ENCODE results near the gene SLMAP. TPM values are rescaled to one million over a fixed set of nuclear protein-coding genes. Genes with fewer than 3 reads are reported as not detected.

Gene SLMAP
- total RNA-seq, 1 donor from 2014 or later = 60.3 TPM

- H3K27me3 Mint-ChIP-seq (ENCODE audit: insufficient read depth) = no peaks in the 10 kb centered on the region
- H3K36me3 Mint-ChIP-seq (ENCODE audit: low read depth) = peaks cover 5% of the 10 kb centered on the region
- no peak overlapping the region for H3K4me3 Mint-ChIP-seq
- no peak for DNase-seq (ENCODE audit: low spot score)
- H3K4me1 Mint-ChIP-seq (ENCODE audit: low read depth) = no peaks in the 10 kb centered on the region
- intact Hi-C loops (cut with micrococcal nuclease) = no loop called here
- H3K27ac Mint-ChIP-seq = no peak overlapping the region
- no peaks in the 10 kb centered on the region for H3K9me3 Mint-ChIP-seq
Measured at GRCh38 chr3:57826952-57827723, 71.0 kb downstream of the SLMAP start.

DNA sequence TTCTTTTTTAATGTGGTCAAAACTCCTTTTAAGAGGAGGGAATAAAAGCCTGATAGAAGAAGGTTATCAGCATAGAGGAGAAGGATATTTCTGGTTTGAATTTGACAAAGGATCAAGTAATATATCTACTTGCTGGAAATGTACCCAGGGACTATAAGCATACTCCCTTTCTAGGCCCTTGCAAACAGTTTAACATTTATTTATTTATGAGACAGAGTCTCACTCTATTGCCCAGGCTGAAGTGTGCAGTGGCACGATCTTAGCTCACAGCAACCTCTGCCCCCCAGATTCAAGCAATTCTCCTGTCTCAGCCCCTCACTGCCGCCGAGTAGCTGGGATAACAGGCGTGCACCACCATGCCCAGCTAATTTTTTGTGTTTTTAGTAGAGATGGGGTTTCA, 71.6 kb downstream of the SLMAP start:
- Mint-ChIP-seq H3K27me3 (ENCODE audit: insufficient read depth) (no peaks in the 10 kb centered on the region), H3K9me3 (no peaks in the 10 kb centered on the region), H3K4me3 (no peak overlapping the region), H3K36me3 (ENCODE audit: low read depth) (peaks cover 10% of the 10 kb centered on the region), H3K27ac (no peak overlapping the region), H3K4me1 (ENCODE audit: low read depth) (no peaks in the 10 kb centered on the region)
- DNase-seq (ENCODE audit: low spot score) = no peak
- intact Hi-C loops (cut with micrococcal nuclease) = no loop called here

DNA sequence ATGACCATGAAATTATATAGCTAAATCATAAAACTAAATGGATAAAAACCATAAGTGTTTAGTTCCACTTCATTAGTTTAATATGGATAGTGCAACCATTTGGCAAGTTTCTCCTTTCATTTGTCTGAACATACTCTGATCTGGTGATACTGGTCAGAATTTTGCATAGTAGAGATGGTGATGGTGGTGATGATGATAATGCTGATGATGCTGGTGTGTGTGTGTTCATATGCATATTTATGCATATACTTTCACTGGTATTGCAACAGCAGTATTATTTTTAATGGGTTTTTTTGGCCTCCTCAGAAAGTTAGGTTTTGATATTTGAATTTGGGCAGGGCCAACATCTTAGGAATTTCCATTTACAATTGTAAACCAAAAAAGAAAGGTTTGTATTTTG, 76.4 kb downstream of the SLMAP start:
- H3K4me1 Mint-ChIP-seq (ENCODE audit: low read depth) = no peaks in the 10 kb centered on the region
- no peak for DNase-seq (ENCODE audit: low spot score)
- no peak overlapping the region for H3K27ac Mint-ChIP-seq
- no peak overlapping the region for H3K4me3 Mint-ChIP-seq
- H3K36me3 Mint-ChIP-seq (ENCODE audit: low read depth) = peaks cover 11% of the 10 kb centered on the region
- no peaks in the 10 kb centered on the region for H3K9me3 Mint-ChIP-seq
- intact Hi-C loops (cut with micrococcal nuclease) = no loop called here
- H3K27me3 Mint-ChIP-seq (ENCODE audit: insufficient read depth) = no peaks in the 10 kb centered on the region

GRCh38 chr3:57832900-57833313, 76.8 kb downstream of the SLMAP start:
- no peaks in the 10 kb centered on the region for H3K4me1 Mint-ChIP-seq (ENCODE audit: low read depth)
- H3K4me3 Mint-ChIP-seq = no peak overlapping the region
- no peak for DNase-seq (ENCODE audit: low spot score)
- no peaks in the 10 kb centered on the region for H3K27me3 Mint-ChIP-seq (ENCODE audit: insufficient read depth)
- H3K36me3 Mint-ChIP-seq (ENCODE audit: low read depth) = peaks cover 11% of the 10 kb centered on the region
- intact Hi-C loops (cut with micrococcal nuclease) = no loop called here
- H3K27ac Mint-ChIP-seq = no peak overlapping the region
- H3K9me3 Mint-ChIP-seq = no peaks in the 10 kb centered on the region

GRCh38 chr3:57833763-57834162, 77.7 kb downstream of the SLMAP start:
- H3K27me3 Mint-ChIP-seq (ENCODE audit: insufficient read depth) = no peaks in the 10 kb centered on the region
- intact Hi-C loops (cut with micrococcal nuclease) = no loop called here
- DNase-seq (ENCODE audit: low spot score) = no peak
- no peak overlapping the region for H3K4me3 Mint-ChIP-seq
- H3K27ac Mint-ChIP-seq = no peak overlapping the region
- no peaks in the 10 kb centered on the region for H3K9me3 Mint-ChIP-seq
- H3K36me3 Mint-ChIP-seq (ENCODE audit: low read depth) = peaks cover 19% of the 10 kb centered on the region
- H3K4me1 Mint-ChIP-seq (ENCODE audit: low read depth) = no peaks in the 10 kb centered on the region

DNA sequence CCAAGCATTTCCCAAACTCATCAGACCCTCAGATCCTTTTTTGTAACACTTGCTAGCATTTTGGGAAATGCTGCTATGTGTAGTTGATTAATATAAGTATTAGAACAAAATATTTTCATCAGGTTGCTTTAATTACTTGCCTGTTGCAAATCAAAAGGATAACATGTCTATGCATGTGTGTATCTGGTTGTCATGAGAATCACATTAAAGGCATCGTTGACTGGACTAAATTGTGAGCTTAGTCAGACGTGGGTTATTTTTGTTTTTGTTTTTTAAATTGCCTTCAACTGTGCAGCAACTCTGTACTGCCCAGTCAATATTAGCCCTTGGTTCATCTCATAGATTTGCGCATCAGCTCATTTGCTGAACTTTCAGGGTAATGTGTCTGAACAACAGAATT, 81.6 kb downstream of the SLMAP start:
- no peak overlapping the region for H3K27ac Mint-ChIP-seq
- H3K36me3 Mint-ChIP-seq (ENCODE audit: low read depth) = peaks cover 10% of the 10 kb centered on the region
- H3K4me1 Mint-ChIP-seq (ENCODE audit: low read depth) = peaks cover 6% of the 10 kb centered on the region
- DNase-seq (ENCODE audit: low spot score) = no peak
- no peak overlapping the region for H3K4me3 Mint-ChIP-seq
- H3K9me3 Mint-ChIP-seq = no peaks in the 10 kb centered on the region
- intact Hi-C loops (cut with micrococcal nuclease) = no loop called here
- no peaks in the 10 kb centered on the region for H3K27me3 Mint-ChIP-seq (ENCODE audit: insufficient read depth)

- H3K9me3 Mint-ChIP-seq = no peaks in the 10 kb centered on the region
- no peak for DNase-seq (ENCODE audit: low spot score)
- peaks cover 6% of the 10 kb centered on the region for H3K4me1 Mint-ChIP-seq (ENCODE audit: low read depth)
- H3K27me3 Mint-ChIP-seq (ENCODE audit: insufficient read depth) = no peaks in the 10 kb centered on the region
- H3K4me3 Mint-ChIP-seq = no peak overlapping the region
- H3K27ac Mint-ChIP-seq = no peak overlapping the region
- intact Hi-C loops (cut with micrococcal nuclease) = no loop called here
- peaks cover 7% of the 10 kb centered on the region for H3K36me3 Mint-ChIP-seq (ENCODE audit: low read depth)
Measured at GRCh38 chr3:57838627-57839026, 82.5 kb downstream of the SLMAP start.

DNA sequence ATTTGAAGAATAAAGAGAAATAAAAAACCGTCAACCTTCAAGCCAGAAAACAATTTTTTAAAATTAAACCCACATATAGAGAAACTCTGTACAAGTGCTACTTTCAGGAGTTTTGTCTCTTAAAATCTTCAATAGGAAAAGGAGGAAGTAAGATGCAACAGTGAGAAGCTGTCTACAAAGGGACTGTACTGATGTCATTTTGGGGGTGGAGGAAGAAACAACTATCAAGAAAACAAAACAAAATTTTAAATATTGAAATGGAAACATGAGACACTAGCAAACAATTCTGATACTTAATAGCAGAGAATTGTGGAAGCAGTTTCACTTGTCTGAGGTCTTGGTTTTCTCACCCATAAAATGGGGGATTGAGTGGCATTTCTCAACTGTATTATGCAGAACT, 84.4 kb downstream of the SLMAP start:
- DNase-seq (ENCODE audit: low spot score) = no peak
- Mint-ChIP-seq H3K4me3 (no peak overlapping the region), H3K4me1 (ENCODE audit: low read depth) (peaks cover 6% of the 10 kb centered on the region), H3K9me3 (no peaks in the 10 kb centered on the region), H3K36me3 (ENCODE audit: low read depth) (peaks cover 7% of the 10 kb centered on the region), H3K27me3 (ENCODE audit: insufficient read depth) (no peaks in the 10 kb centered on the region), H3K27ac (no peak overlapping the region)
- intact Hi-C loops (cut with micrococcal nuclease) = no loop called here

- H3K27ac Mint-ChIP-seq = no peak overlapping the region
- DNase-seq (ENCODE audit: low spot score) = no peak
- H3K4me3 Mint-ChIP-seq = no peak overlapping the region
- peaks cover 7% of the 10 kb centered on the region for H3K36me3 Mint-ChIP-seq (ENCODE audit: low read depth)
- peaks cover 6% of the 10 kb centered on the region for H3K4me1 Mint-ChIP-seq (ENCODE audit: low read depth)
- intact Hi-C loops (cut with micrococcal nuclease) = no loop called here
- H3K27me3 Mint-ChIP-seq (ENCODE audit: insufficient read depth) = no peaks in the 10 kb centered on the region
- no peaks in the 10 kb centered on the region for H3K9me3 Mint-ChIP-seq
Measured at GRCh38 chr3:57841818-57842217, 85.7 kb downstream of the SLMAP start.

DNA sequence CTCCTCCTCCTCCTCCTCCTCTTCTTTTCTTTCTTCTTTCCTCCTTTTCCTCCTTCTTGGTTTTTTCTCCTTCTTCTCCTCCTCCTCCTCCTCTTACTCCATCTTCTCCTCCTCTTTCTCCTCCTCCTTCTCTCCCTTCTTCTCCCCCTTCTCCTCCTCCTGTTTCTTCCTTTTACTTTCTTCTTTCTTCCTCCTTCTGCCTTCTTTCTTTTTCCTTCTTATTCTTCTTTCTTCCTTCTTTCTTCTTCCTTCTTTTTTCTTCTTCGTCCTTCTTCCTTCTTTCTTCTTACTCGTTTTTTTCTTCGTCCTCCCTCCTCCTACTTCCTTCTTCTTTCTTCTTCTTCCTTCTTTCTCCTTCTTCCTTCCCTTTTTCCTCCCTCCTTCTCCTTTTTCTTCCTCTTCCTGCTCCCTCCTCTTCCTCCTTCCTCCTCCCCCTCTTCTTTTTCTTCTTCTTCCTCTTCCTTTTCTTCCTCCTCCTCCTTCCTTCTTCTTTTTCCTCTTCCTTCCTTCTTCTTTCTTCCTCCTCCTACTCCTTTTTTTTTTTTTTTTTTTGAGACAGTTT, 92.1 kb downstream of the SLMAP start:
- Mint-ChIP-seq H3K9me3 (no peaks in the 10 kb centered on the region), H3K36me3 (ENCODE audit: low read depth) (peaks cover 1% of the 10 kb centered on the region), H3K4me3 (no peak overlapping the region), H3K4me1 (ENCODE audit: low read depth) (no peaks in the 10 kb centered on the region), H3K27ac (no peak overlapping the region), H3K27me3 (ENCODE audit: insufficient read depth) (no peaks in the 10 kb centered on the region)
- intact Hi-C loops (cut with micrococcal nuclease) = no loop called here
- no peak for DNase-seq (ENCODE audit: low spot score)

DNA sequence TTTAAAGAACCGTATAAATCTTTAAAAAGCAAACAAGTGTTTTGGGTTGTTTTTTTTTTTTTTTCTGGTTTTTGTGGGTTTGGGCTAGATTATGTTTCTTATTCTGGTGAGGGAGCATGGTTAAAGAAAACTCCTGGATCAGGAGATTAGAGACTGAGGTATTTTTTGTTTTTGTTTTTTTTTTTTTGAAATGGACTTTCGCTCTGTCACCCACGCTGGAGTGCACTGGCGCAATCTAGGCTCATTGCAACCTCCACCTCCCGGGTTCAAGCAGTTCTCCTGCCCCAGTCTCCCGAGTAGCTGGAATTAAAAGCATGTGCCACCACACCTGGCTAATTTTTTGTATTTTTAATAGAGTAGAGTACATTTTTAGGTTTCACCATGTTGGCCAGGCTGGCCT, 95.2 kb downstream of the SLMAP start:
- no peaks in the 10 kb centered on the region for H3K27me3 Mint-ChIP-seq (ENCODE audit: insufficient read depth)
- peaks cover 1% of the 10 kb centered on the region for H3K36me3 Mint-ChIP-seq (ENCODE audit: low read depth)
- intact Hi-C loops (cut with micrococcal nuclease) = loop anchor here (5.0 kb wide), 1 partner anchor 254 kb away; the partner anchor contains the start of gene ARF4
- H3K27ac Mint-ChIP-seq = no peak overlapping the region
- no peaks in the 10 kb centered on the region for H3K4me1 Mint-ChIP-seq (ENCODE audit: low read depth)
- no peaks in the 10 kb centered on the region for H3K9me3 Mint-ChIP-seq
- DNase-seq (ENCODE audit: low spot score) = no peak
- H3K4me3 Mint-ChIP-seq = no peak overlapping the region

DNA sequence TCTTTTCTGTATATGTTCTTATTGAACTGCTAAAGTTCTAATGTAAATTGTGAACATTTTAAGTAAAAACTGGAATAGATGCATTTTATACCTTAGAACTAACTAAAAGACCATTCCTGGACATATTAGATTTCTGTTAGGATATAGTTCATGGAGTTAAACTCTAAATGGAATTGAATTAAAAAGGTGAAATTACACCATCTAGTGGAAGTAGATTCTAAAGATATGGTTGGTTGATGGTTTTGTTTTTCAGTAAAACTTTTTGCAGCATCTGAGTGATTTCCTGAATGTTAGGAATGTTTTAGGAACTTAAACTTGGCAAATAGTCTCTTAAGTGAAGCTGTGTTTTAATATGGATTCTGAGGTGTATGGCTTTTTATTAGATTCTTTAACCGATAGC, 96.8 kb downstream of the SLMAP start:
- Mint-ChIP-seq H3K27ac (no peak overlapping the region), H3K36me3 (ENCODE audit: low read depth) (peaks cover 1% of the 10 kb centered on the region), H3K9me3 (no peaks in the 10 kb centered on the region), H3K4me3 (no peak overlapping the region), H3K27me3 (ENCODE audit: insufficient read depth) (no peaks in the 10 kb centered on the region), H3K4me1 (ENCODE audit: low read depth) (no peaks in the 10 kb centered on the region)
- DNase-seq (ENCODE audit: low spot score) = no peak
- intact Hi-C loops (cut with micrococcal nuclease) = loop anchor here (5.0 kb wide), 1 partner anchor 256 kb away; the partner anchor contains the start of gene ARF4

DNA sequence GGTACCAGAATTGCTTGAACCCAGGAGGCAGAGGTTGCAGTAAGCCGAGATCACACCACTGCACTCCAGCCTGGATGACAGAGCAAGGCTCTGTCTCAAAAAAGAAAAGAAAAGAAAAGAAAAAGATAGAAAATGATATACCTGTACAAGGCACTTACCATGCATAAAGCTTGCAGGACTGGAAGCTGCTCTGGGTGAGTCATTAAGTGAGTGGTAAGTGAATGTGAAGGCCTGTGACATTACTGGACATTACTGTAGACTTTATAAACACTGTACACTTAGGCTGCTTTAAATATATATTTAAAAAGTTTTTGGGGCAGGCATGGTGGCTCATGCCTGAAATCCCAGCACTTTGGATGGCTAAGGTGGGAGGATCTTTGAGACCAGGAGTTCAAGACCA, 99.2 kb downstream of the SLMAP start:
- H3K27ac Mint-ChIP-seq = no peak overlapping the region
- no peaks in the 10 kb centered on the region for H3K4me1 Mint-ChIP-seq (ENCODE audit: low read depth)
- peaks cover 6% of the 10 kb centered on the region for H3K36me3 Mint-ChIP-seq (ENCODE audit: low read depth)
- DNase-seq (ENCODE audit: low spot score) = no peak
- H3K4me3 Mint-ChIP-seq = no peak overlapping the region
- H3K9me3 Mint-ChIP-seq = no peaks in the 10 kb centered on the region
- H3K27me3 Mint-ChIP-seq (ENCODE audit: insufficient read depth) = no peaks in the 10 kb centered on the region
- intact Hi-C loops (cut with micrococcal nuclease) = loop anchor here (5.0 kb wide), 1 partner anchor 98 kb away; the partner anchor contains the start of gene SLMAP
